SK-N-SH treated with all-trans-retinoic acid at 6 μM for 48 hours (cell line): ENCODE data around the gene IGLL5.

Experiments
- ARNTL ChIP-seq: fragments of 450-650 bp; formaldehyde crosslinking; IDR thresholded peaks from 2 replicates; pipeline ENCODE4 v1.5.0; 2020; ENCODE audit warnings: low read depth, mild to moderate bottlenecking, moderate library complexity, borderline replicate concordance
- CSRNP3 ChIP-seq: fragments of 250-450 bp; sonication (Bioruptor Pico); IDR thresholded peaks from 2 replicates; pipeline ENCODE4 v1.5.1; 2021; ENCODE audit warnings: mild to moderate bottlenecking, moderate library complexity
- GLIS3 ChIP-seq: fragments of 250-450 bp; sonication (Bioruptor Pico); IDR thresholded peaks from 2 replicates; pipeline ENCODE4 v1.5.0; 2020; ENCODE audit warnings: mild to moderate bottlenecking, moderate library complexity
- RARB ChIP-seq: fragments of 250-450 bp; sonication (Bioruptor Pico); IDR thresholded peaks from 2 replicates; pipeline ENCODE4 v1.8.0; 2021; ENCODE audit warnings: mild to moderate bottlenecking, moderate library complexity
- TCF4 ChIP-seq: fragments of 250-450 bp; sonication (Bioruptor Pico); IDR thresholded peaks from 2 replicates; pipeline ENCODE4 v1.8.0; 2021; ENCODE audit warnings: mild to moderate bottlenecking, moderate library complexity, borderline replicate concordance
- TOX ChIP-seq: fragments of 250-450 bp; sonication (Bioruptor Pico); IDR thresholded peaks from 2 replicates; pipeline ENCODE4 v1.8.0; 2021; ENCODE audit warnings: mild to moderate bottlenecking, moderate library complexity, borderline replicate concordance
- ZC3H10 ChIP-seq: fragments of 250-450 bp; sonication (Bioruptor Pico); IDR thresholded peaks from 2 replicates; pipeline ENCODE4 v1.5.1; 2021; ENCODE audit warnings: mild to moderate bottlenecking, moderate library complexity
- ZNF70 ChIP-seq: fragments of 450-650 bp; formaldehyde crosslinking; IDR thresholded peaks from 2 replicates; pipeline ENCODE4 v1.5.0; 2020; ENCODE audit warnings: mild to moderate bottlenecking, moderate library complexity
- TF ChIP-seq, protein P1 (sequence below): fragments of 250-450 bp; sonication (Bioruptor Pico); IDR thresholded peaks from 2 replicates; pipeline ENCODE4 v1.8.0; 2020; ENCODE audit warnings: mild to moderate bottlenecking, moderate library complexity, borderline replicate concordance

- no peak for TF ChIP-seq RARB (CRISPR knock-in tag)
- TF ChIP-seq GLIS3 (CRISPR knock-in tag), result no peak
- no peak for TF ChIP-seq TCF4 (CRISPR knock-in tag)
- TF ChIP-seq ZNF70 (CRISPR knock-in tag), result no peak
- TF ChIP-seq ZC3H10 (CRISPR knock-in tag), result no peak
- no peak for TF ChIP-seq ARNTL
- TF ChIP-seq, protein P1, sequence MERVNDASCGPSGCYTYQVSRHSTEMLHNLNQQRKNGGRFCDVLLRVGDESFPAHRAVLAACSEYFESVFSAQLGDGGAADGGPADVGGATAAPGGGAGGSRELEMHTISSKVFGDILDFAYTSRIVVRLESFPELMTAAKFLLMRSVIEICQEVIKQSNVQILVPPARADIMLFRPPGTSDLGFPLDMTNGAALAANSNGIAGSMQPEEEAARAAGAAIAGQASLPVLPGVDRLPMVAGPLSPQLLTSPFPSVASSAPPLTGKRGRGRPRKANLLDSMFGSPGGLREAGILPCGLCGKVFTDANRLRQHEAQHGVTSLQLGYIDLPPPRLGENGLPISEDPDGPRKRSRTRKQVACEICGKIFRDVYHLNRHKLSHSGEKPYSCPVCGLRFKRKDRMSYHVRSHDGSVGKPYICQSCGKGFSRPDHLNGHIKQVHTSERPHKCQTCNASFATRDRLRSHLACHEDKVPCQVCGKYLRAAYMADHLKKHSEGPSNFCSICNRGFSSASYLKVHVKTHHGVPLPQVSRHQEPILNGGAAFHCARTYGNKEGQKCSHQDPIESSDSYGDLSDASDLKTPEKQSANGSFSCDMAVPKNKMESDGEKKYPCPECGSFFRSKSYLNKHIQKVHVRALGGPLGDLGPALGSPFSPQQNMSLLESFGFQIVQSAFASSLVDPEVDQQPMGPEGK (CRISPR knock-in tag), result no peak
- no peak for TF ChIP-seq CSRNP3 (CRISPR knock-in tag)
- no peak for TF ChIP-seq TOX
Measured at GRCh38 chr22:22841598-22841997, 46.0 kb upstream of the IGLL5 start.
